ENCODE data around the gene PHF23.

GRCh38 chr17:7213895-7214299, 25.4 kb downstream of the PHF23 start:
- TF ChIP-seq GATA2 (IDR thresholded peaks at IDR 0.05; ENCODE audit: low read depth, low read length) = peak; percentile 28; the same call in 1 of the 2 replicates
- TF ChIP-seq GATA3 (IDR thresholded peaks at IDR 0.05; ENCODE audit: low read depth, low read length) = no peak
